ENCODE results near the gene KIAA1217.

DNA sequence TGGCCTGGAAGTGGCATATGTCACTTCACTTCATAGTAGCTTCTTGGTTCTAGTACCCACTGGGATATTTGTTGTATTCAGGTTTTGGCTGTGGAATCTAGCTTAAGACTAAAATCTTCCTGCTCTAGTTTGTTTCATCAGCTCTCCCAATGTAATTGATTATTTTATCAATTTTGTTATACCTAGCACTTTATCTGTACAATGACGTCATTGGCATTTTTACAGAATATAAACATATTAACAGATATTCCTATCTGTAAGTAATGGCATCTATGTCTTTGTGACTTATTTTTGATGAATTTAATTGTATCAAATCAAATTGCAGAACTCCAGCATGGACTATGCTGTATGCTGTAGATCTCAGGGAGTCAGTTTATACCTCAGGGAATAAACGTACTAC lies 19.7 kb downstream of the KIAA1217 start:
- TF ChIP-seq, protein P1, sequence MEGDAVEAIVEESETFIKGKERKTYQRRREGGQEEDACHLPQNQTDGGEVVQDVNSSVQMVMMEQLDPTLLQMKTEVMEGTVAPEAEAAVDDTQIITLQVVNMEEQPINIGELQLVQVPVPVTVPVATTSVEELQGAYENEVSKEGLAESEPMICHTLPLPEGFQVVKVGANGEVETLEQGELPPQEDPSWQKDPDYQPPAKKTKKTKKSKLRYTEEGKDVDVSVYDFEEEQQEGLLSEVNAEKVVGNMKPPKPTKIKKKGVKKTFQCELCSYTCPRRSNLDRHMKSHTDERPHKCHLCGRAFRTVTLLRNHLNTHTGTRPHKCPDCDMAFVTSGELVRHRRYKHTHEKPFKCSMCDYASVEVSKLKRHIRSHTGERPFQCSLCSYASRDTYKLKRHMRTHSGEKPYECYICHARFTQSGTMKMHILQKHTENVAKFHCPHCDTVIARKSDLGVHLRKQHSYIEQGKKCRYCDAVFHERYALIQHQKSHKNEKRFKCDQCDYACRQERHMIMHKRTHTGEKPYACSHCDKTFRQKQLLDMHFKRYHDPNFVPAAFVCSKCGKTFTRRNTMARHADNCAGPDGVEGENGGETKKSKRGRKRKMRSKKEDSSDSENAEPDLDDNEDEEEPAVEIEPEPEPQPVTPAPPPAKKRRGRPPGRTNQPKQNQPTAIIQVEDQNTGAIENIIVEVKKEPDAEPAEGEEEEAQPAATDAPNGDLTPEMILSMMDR (IDR thresholded peaks at IDR 0.05; ENCODE audit: low read depth, low read length, poor library complexity, severe bottlenecking): no peak
- TF ChIP-seq EZH2phosphoT487 (IDR thresholded peaks at IDR 0.05; ENCODE audit: borderline replicate concordance, low read length): no peak
